HepG2 (cell line): Measurements from ENCODE around the gene SIRT7. TPM values are rescaled to one million over a fixed set of nuclear protein-coding genes. Genes with fewer than 3 reads are reported as not detected.

Experiments
- ATAC-seq: fragments of 200-7000 bp; cut with Tn5 transposase; 3 replicates; pipeline ENCODE4 v1.9.1; 2020; ENCODE audit warnings: mild to moderate bottlenecking, moderate library complexity
- BruUV-seq: library from RNA; stranded (reverse); fragments of 400-500 nt; replicated peaks from 2 replicates; lab custom pipeline; 2021; lab: Mats Ljungman, UMichigan
- CTCF ChIA-PET: fragments of 300-600 bp; formaldehyde crosslinking; extraction: SDS; loops from one replicate; lab custom pipeline; 2021; ENCODE audit warnings: low total read pairs, inconsistent platforms, low intra/inter-chr PET ratio; lab: Yijun Ruan, JAX
- POLR2A ChIA-PET: fragments of 350-600 bp; sonication (Branson Sonifier 250); formaldehyde crosslinking; loops from one replicate; lab custom pipeline; 2020; ENCODE audit warnings: antibody characterized with exemption, inconsistent platforms; lab: Yijun Ruan, JAX
- DNase-seq: peaks from one replicate; pipeline ENCODE4 v3.0.0-alpha.2; 2015; ENCODE audit warnings: low spot score
- FAIRE-seq: peaks from 3 replicates; lab custom pipeline; 2011; peaks lifted over from hg19 to GRCh38; lab: Jason Lieb, UNC
- H2AFZ ChIP-seq: one replicate; pipeline ENCODE4 v1.6.1; 2011; ENCODE audit warnings: low read length, inconsistent platforms
- H3K27ac ChIP-seq: fragments of 300-600 bp; 3 replicates; pipeline ENCODE4 v1.8.0; 2011; ENCODE audit warnings: mixed run types, mild to moderate bottlenecking, mixed read lengths, low read length, inconsistent platforms; ENCODE audit not compliant: insufficient read depth; ENCODE audit errors: extremely low read length
- H3K27me3 ChIP-seq, 2 experiments: fragments of 200-600 bp in 1 of 2; 2 replicates in 1 of 2; 3 replicates in 1 of 2; pipeline versions ENCODE4 v1.6.0 to v1.8.0; 2011; ENCODE audit warnings: low read length in 2 of 2, mild to moderate bottlenecking in 2 of 2, moderate library complexity in 2 of 2, inconsistent platforms in 1 of 2; ENCODE audit not compliant: insufficient read depth in 2 of 2, control insufficient read depth in 1 of 2
- H3K36me3 ChIP-seq, 2 experiments: fragments of 200-600 bp in 1 of 2; replicated peaks in 1 of 2; 2 replicates in 1 of 2; 3 replicates in 1 of 2; pipeline versions ENCODE4 v1.5.1 to v1.8.0; 2011; ENCODE audit warnings: low read length in 2 of 2, inconsistent platforms in 1 of 2; ENCODE audit not compliant: insufficient read depth in 2 of 2, control insufficient read depth in 1 of 2
- H3K4me1 ChIP-seq: 2 replicates; pipeline ENCODE4 v1.5.1; 2012; ENCODE audit warnings: low read length, inconsistent platforms; ENCODE audit not compliant: insufficient read depth
- H3K4me2 ChIP-seq: 2 replicates; pipeline ENCODE4 v1.6.0; 2011; ENCODE audit warnings: low read depth, low read length, inconsistent platforms
- H3K4me3 ChIP-seq, 3 experiments: fragments of 200-600 bp in 1 of 3; sonication (generic), shearing (Covaris generic) in 1 of 3; replicated peaks in 1 of 3; 2 replicates each; pipeline ENCODE4 v1.5.1; 2011 to 2016; ENCODE audit warnings: low read length in 3 of 3, inconsistent platforms in 2 of 3, low read depth in 2 of 3, mild to moderate bottlenecking in 2 of 3, control low read depth in 1 of 3, mixed read lengths in 1 of 3; ENCODE audit not compliant: insufficient read depth in 1 of 3
- H3K79me2 ChIP-seq: one replicate; pipeline ENCODE4 v1.6.1; 2011; ENCODE audit warnings: low read length, inconsistent platforms; ENCODE audit not compliant: insufficient read depth
- H3K9ac ChIP-seq: 2 replicates; pipeline ENCODE4 v1.6.0; 2011; ENCODE audit warnings: mild to moderate bottlenecking, low read depth, low read length, inconsistent platforms; ENCODE audit not compliant: insufficient read depth
- H3K9me3 ChIP-seq: 2 replicates; pipeline ENCODE4 v1.5.1; 2012; ENCODE audit warnings: mild to moderate bottlenecking, low read length
- H4K20me1 ChIP-seq: 2 replicates; pipeline ENCODE4 v1.6.0; 2011; ENCODE audit warnings: inconsistent platforms, mild to moderate bottlenecking, low read length, moderate library complexity; ENCODE audit not compliant: insufficient read depth
- HBP1 ChIP-seq: IDR thresholded peaks from 2 replicates; pipeline ENCODE4 v1.6.1; 2016; ENCODE audit warnings: low read depth, control low read depth
- HNF1A ChIP-seq, 2 experiments: sonication (generic) in 1 of 2; formaldehyde crosslinking in 1 of 2; IDR thresholded peaks; 2 replicates each; pipeline versions ENCODE4 v1.4.0 to v1.6.1; 2016 to 2020; ENCODE audit warnings: borderline replicate concordance in 1 of 2, low read depth in 1 of 2, mild to moderate bottlenecking in 1 of 2, missing genetic modification reagents in 1 of 2
- HNRNPL ChIP-seq: fragments of 200-400 bp; formaldehyde crosslinking; IDR thresholded peaks from 2 replicates; pipeline ENCODE4 v1.6.1; 2017; ENCODE audit warnings: mild to moderate bottlenecking, low read depth, low read length
- NFE2L1 ChIP-seq: sonication (generic); formaldehyde crosslinking; IDR thresholded peaks from 2 replicates; pipeline ENCODE4 v1.4.0; 2020; ENCODE audit warnings: missing genetic modification reagents, mild to moderate bottlenecking, borderline replicate concordance
- RBFOX2 ChIP-seq: fragments of 200-400 bp; formaldehyde crosslinking; IDR thresholded peaks from 2 replicates; pipeline ENCODE4 v1.6.1; 2017; ENCODE audit warnings: low read depth, mild to moderate bottlenecking, low read length
- SATB2 ChIP-seq: sonication (generic); formaldehyde crosslinking; IDR thresholded peaks from 2 replicates; pipeline ENCODE4 v1.5.0; 2020; ENCODE audit warnings: missing genetic modification reagents
- ZBTB8A ChIP-seq: sonication (generic); formaldehyde crosslinking; IDR thresholded peaks from 2 replicates; pipeline ENCODE4 v1.4.0; 2020; ENCODE audit warnings: mild to moderate bottlenecking, low read depth, missing genetic modification reagents, borderline replicate concordance
- ZNF225 ChIP-seq: sonication (generic); formaldehyde crosslinking; IDR thresholded peaks from 2 replicates; pipeline ENCODE4 v1.4.0; 2020; ENCODE audit warnings: mild to moderate bottlenecking, missing genetic modification reagents
- ZNF503 ChIP-seq: sonication (generic); formaldehyde crosslinking; IDR thresholded peaks from 2 replicates; pipeline ENCODE4 v1.4.0; 2020; ENCODE audit warnings: missing genetic modification reagents
- ZNF687 ChIP-seq: sonication (generic); formaldehyde crosslinking; IDR thresholded peaks from 2 replicates; pipeline ENCODE4 v1.5.1; 2020; ENCODE audit warnings: mild to moderate bottlenecking, missing genetic modification reagents, moderate library complexity
- WGBS: methylation state at CpG from one replicate; pipeline ENCODE4 v1.1.6; 2017; ENCODE audit warnings: low lambda C conversion rate; 5-methylcytosine and 5-hydroxymethylcytosine counted together
- in situ Hi-C: cut with HindIII; loops from 2 replicates; pipeline ENCODE4 v1.10.0; 2017; ENCODE audit warnings: low pct_unique_long_range_greater_than_20kb; ENCODE audit not compliant: extremely low pct_ligation_motif_present
- intact Hi-C: fragments of 100-400 bp; cut with micrococcal nuclease; formaldehyde crosslinking; loops from one replicate; pipeline ENCODE4 v1.10.0; 2022; ENCODE audit not compliant: unreplicated experiment
- polyA plus RNA-seq, 8 experiments: library from polyadenylated mRNA; depleted of rRNA in 3 of 8; stranded (reverse) in 7 of 8; unstranded in 1 of 8; fragments of >200 nt; fragmentation: Illumina TruSeq in 4 of 8; extraction: Trizol in 4 of 8; gene quantifications; 2 replicates each; pipeline versions ENCODE4 v1.2.1 to v1.2.3, GENCODE V29; 2011 to 2016; ENCODE audit warnings: low read depth in 4 of 8, missing spikeins in 1 of 8, mixed read lengths in 1 of 8; ENCODE audit not compliant: insufficient read depth in 1 of 8
- total RNA-seq, 5 experiments: library from RNA; depleted of rRNA; stranded (reverse); fragments of >200 nt; fragmentation: Illumina TruSeq; extraction: Trizol; gene quantifications; 2 replicates each; pipeline ENCODE4 v1.2.3, GENCODE V29; 2016; ENCODE audit warnings: low read depth in 1 of 5

The SIRT7 gene
- total and polyA plus RNA-seq, 2 of the 13 experiments (the other 11 are each of a cell fraction or from before 2014, with no cell fraction given): 8.3 to 24.8 TPM

- H3K4me1 ChIP-seq: peaks cover 58% of the 10 kb centered on the region
- no peak for FAIRE-seq
- H2AFZ ChIP-seq: no peak overlapping the region
- TF ChIP-seq SATB2 (CRISPR knock-in tag) (no peak), HNRNPL (peak; percentile 60; the same call in 1 of the 2 replicates), ZNF503 (no peak), NFE2L1 (CRISPR knock-in tag) (no peak), ZNF225 (CRISPR knock-in tag) (peak; percentile 35; the same call in 1 of the 2 replicates), RBFOX2 (peak; percentile 78), HBP1 (CRISPR knock-in tag) (no peak), ZBTB8A (CRISPR knock-in tag) (no peak), ZNF687 (CRISPR knock-in tag) (0 out of 2 replicates have a peak, but pooled peaks have one; percentile 8), HNF1A (IDR thresholded peaks at IDR 0.05; ENCODE audit: low read depth) (no peak), HNF1A (CRISPR knock-in tag; IDR thresholded peaks at IDR 0.05; ENCODE audit: borderline replicate concordance) (0 out of 2 replicates have a peak, but pooled peaks have one; percentile 31)
Measured at GRCh38 chr17:81934098-81934757, 16.3 kb upstream of the SIRT7 start.

More at GRCh38 chr17:81934098-81934757, 16.3 kb upstream of the SIRT7 start:
- BruUV-seq: no TSS peak
- Histone ChIP-seq H3K4me2 (no peak overlapping the region), H3K9ac (no peak overlapping the region), H3K9me3 (no peaks in the 10 kb centered on the region), H3K27me3 (peaks cover 2 to 12% of the 10 kb centered on the region in 2 experiments; a peak in 3 of 5 replicates), H3K4me3 (no peak overlapping the region), H3K27ac (no peak overlapping the region), H3K36me3 (peaks cover 11 to 28% of the 10 kb centered on the region in 2 experiments), H4K20me1 (peaks cover 5% of the 10 kb centered on the region; the same call in 1 of the 2 replicates), H3K79me2 (peaks cover 19% of the 10 kb centered on the region)
- POLR2A ChIA-PET: interaction anchor here (0.7 to 2.0 kb wide), 5 partner anchors 17 to 89 kb away, joined by 3 to 7 read pairs (median 5); partner anchors contain the start of genes CENPX and LRRC45
- in situ Hi-C loops: no loop called here
- CTCF ChIA-PET: no interaction called here
- ATAC-seq: no peak
- intact Hi-C loops: no loop called here
- 96% methylated on average over 16 of the region's 23 CpGs for WGBS
- DNase-seq: no peak
